Cardiac muscle cell (in vitro differentiated cells and primary cell): Measurements from ENCODE around the gene CEACAM8. TPM values are rescaled to one million over a fixed set of nuclear protein-coding genes. Genes with fewer than 3 reads are reported as not detected.

Experiments
- DNase-seq, 2 donors: peaks; one replicate each; pipeline versions ENCODE4 v3.0.0 to v3.0.0-alpha.2; 2010 to 2017; ENCODE audit warnings: low read depth in 1 of 2, low spot score in 1 of 2
- H3K27ac ChIP-seq: fragments of 200-600 bp; sonication (generic); 2 replicates; pipeline ENCODE4 v1.5.1; 2016
- H3K27me3 ChIP-seq: fragments of 200-600 bp; sonication (generic); 2 replicates; pipeline ENCODE4 v1.6.0; 2016; ENCODE audit warnings: control low read depth
- H3K36me3 ChIP-seq: fragments of 200-600 bp; sonication (generic); 2 replicates; pipeline ENCODE4 v1.5.1; 2016; ENCODE audit warnings: control low read depth
- H3K4me1 ChIP-seq: fragments of 200-600 bp; sonication (generic); 2 replicates; pipeline ENCODE4 v1.8.1; 2017; ENCODE audit warnings: low read depth, mild to moderate bottlenecking, mixed run types
- H3K4me3 ChIP-seq: fragments of 200-600 bp; sonication (generic); 2 replicates; pipeline ENCODE4 v1.5.1; 2016; ENCODE audit warnings: mild to moderate bottlenecking
- H3K9me3 ChIP-seq: fragments of 200-600 bp; sonication (generic); 2 replicates; pipeline ENCODE4 v1.5.1; 2017; ENCODE audit warnings: low read depth, mild to moderate bottlenecking, control low read depth
- CTCF ChIP-seq: IDR thresholded peaks from 2 replicates; pipeline ENCODE4 v1.5.1; 2012; ENCODE audit warnings: low read depth, mild to moderate bottlenecking, low read length
- polyA plus RNA-seq: library from polyadenylated mRNA; unstranded; fragments of >200 nt; fragmentation: Nextera tagmentation; extraction: Ambion mirVana; gene quantifications from 2 replicates; pipeline ENCODE4 v1.2.1, GENCODE V29; 2016
- total RNA-seq: library from RNA; depleted of rRNA; stranded (reverse); fragments of >200 nt; gene quantifications from 2 replicates; pipeline ENCODE4 v1.2.3, GENCODE V29; 2016

CEACAM8 gene
- total and polyA plus RNA-seq, 2 experiments from 2014 or later, result 0.46 TPM; not detected in 1

GRCh38 chr19:42584466-42584865 lies 10.3 kb downstream of the CEACAM8 start:
- no peak overlapping the region for H3K27ac ChIP-seq
- no peak overlapping the region for H3K4me3 ChIP-seq
- no peaks in the 10 kb centered on the region for H3K27me3 ChIP-seq
- no peaks in the 10 kb centered on the region for H3K36me3 ChIP-seq
- H3K4me1 ChIP-seq, result no peaks in the 10 kb centered on the region
- DNase-seq, result no peak
- no peak for TF ChIP-seq CTCF
- no peaks in the 10 kb centered on the region for H3K9me3 ChIP-seq

DNA sequence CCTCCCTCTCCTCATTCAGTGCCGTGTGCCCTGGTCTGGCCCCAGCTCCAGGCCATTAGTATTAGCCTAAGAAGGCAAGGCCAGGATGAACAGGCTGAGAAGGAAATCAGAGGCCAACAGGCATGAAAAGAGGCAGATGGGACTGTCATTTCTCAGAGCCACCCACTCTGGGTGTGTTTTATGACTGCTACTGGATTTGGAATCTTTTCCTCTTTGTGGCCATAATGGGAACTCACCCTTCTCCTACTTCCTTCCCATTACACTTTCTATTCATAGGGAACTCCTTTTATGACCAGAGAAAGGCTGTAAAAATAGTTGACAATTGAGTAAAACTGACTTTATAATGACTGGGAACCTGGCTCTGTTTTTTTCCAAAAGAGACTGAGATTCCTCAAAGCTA lies 17.7 kb downstream of the CEACAM8 start:
- Histone ChIP-seq H3K27ac (no peak overlapping the region), H3K4me1 (no peaks in the 10 kb centered on the region), H3K36me3 (no peaks in the 10 kb centered on the region), H3K27me3 (no peaks in the 10 kb centered on the region), H3K9me3 (no peaks in the 10 kb centered on the region), H3K4me3 (no peak overlapping the region)
- DNase-seq, result no peak
- TF ChIP-seq CTCF, result no peak

GRCh38 chr19:42576241-42576640 lies 18.5 kb downstream of the CEACAM8 start:
- Histone ChIP-seq H3K4me3 (no peak overlapping the region), H3K27me3 (no peaks in the 10 kb centered on the region), H3K27ac (no peak overlapping the region), H3K9me3 (no peaks in the 10 kb centered on the region), H3K4me1 (no peaks in the 10 kb centered on the region), H3K36me3 (no peaks in the 10 kb centered on the region)
- no peak for DNase-seq
- TF ChIP-seq CTCF, result no peak

DNA sequence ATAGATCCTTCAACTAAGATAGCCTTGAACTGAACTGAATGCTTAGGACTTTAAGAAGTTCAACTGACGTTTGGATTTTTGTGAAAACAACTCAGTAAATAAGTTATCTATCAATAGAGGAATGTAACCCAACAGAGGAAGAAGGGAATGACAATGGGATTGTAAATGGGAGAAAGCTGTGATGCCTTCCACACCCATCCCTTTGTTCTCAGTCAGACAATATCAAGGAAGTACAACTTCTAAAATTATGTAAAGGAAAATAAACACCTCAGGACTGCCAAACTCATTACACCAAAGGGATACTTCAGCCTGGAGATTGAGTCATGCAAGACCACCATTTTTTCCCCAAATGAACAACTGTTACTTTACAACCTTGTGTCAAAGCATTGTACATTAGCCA lies 21.1 kb downstream of the CEACAM8 start:
- H3K4me1 ChIP-seq, result no peaks in the 10 kb centered on the region
- no peak overlapping the region for H3K27ac ChIP-seq
- no peak for DNase-seq
- H3K36me3 ChIP-seq, result no peaks in the 10 kb centered on the region
- H3K9me3 ChIP-seq, result no peaks in the 10 kb centered on the region
- no peak overlapping the region for H3K4me3 ChIP-seq
- H3K27me3 ChIP-seq, result no peaks in the 10 kb centered on the region
- TF ChIP-seq CTCF, result no peak

DNA sequence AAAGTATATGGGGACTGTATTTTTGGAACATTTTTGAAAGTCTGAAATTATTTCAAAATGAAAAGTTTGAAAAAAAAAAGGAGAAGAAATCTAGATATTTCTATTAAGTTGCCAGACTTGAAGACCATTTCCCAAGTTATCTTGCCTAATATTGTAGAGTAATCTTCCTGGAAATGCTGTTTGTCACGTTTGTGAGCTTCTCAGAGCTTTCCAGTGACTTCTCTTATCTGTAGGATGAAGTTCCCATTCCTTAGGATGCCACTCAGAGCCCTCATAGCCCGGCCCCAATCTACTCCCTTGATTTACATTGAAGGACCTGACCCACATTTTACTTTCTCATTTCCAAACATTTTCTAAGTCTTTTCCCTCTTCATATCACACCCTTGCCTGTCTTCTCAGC lies 23.6 kb downstream of the CEACAM8 start:
- H3K27me3 ChIP-seq, result no peaks in the 10 kb centered on the region
- TF ChIP-seq CTCF, result no peak
- no peaks in the 10 kb centered on the region for H3K9me3 ChIP-seq
- H3K4me1 ChIP-seq, result no peaks in the 10 kb centered on the region
- no peaks in the 10 kb centered on the region for H3K36me3 ChIP-seq
- H3K4me3 ChIP-seq, result no peak overlapping the region
- no peak for DNase-seq
- H3K27ac ChIP-seq, result no peak overlapping the region

DNA sequence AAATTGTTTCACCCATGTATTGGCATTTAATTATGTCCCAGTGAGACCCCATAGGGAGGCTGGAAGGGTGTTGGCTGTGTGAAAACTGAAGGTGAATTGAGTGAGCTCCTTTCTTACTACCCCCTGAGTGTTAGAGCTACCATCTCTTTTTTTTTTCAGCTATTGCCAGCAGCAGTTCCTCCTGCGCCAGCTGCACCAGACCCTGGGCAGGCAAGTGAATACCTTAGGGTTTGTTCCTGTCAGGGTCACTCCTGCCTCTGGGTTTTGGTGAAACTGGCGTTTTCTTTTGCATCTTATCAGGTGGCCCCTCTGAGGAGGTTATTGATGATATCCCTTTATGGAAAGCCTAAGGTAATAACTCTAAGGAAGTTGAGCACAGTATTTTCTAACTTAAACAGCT lies 25.5 kb downstream of the CEACAM8 start:
- Histone ChIP-seq H3K27ac (no peak overlapping the region), H3K36me3 (no peaks in the 10 kb centered on the region), H3K9me3 (no peaks in the 10 kb centered on the region), H3K4me3 (no peak overlapping the region), H3K27me3 (no peaks in the 10 kb centered on the region), H3K4me1 (peaks cover 6% of the 10 kb centered on the region)
- DNase-seq, result no peak
- TF ChIP-seq CTCF, result no peak
